CD4-positive, alpha-beta memory T cell (primary cell): ENCODE data around the gene CDK6. TPM values are rescaled to one million over a fixed set of nuclear protein-coding genes. Genes with fewer than 3 reads are reported as not detected.
A peak's percentile ranks its signal among the peaks of the same experiment; 100 is the strongest.
"Not testable (repeated sequence)": the region's sequence is repeated elsewhere in the genome, so short reads cannot be mapped to it uniquely, and the experiment has no call there.

Experiments used
- CTCF ChIA-PET: fragments of 350-600 bp; sonication (Branson Sonifier 250); formaldehyde crosslinking; loops from one replicate; lab custom pipeline; 2021; ENCODE audit warnings: inconsistent platforms; ENCODE audit not compliant: partially characterized antibody; lab: Charles Lee
- POLR2A ChIA-PET: fragments of 350-600 bp; sonication (Branson Sonifier 250); formaldehyde crosslinking; loops from one replicate; lab custom pipeline; 2021; ENCODE audit not compliant: partially characterized antibody; lab: Charles Lee
- DNase-seq, 5 donors: peaks; one replicate each; pipeline versions ENCODE4 v3.0.0 to v3.0.0-alpha.2; 2020 to 2022; ENCODE audit warnings: mixed read lengths in 1 of 5
- H3K27ac ChIP-seq: one replicate; pipeline ENCODE4 v1.7.0; 2013; ENCODE audit warnings: low read depth, low read length
- H3K27me3 ChIP-seq: 2 replicates; pipeline ENCODE4 v1.7.0; 2013; ENCODE audit warnings: mild to moderate bottlenecking, low read length, moderate library complexity; ENCODE audit not compliant: insufficient read depth
- H3K36me3 ChIP-seq: 2 replicates; pipeline ENCODE4 v1.7.0; 2013; ENCODE audit warnings: mild to moderate bottlenecking, low read length, moderate library complexity; ENCODE audit not compliant: insufficient read depth
- H3K4me1 ChIP-seq: 2 replicates; pipeline ENCODE4 v1.7.0; 2013; ENCODE audit warnings: mild to moderate bottlenecking, low read length, moderate library complexity; ENCODE audit not compliant: insufficient read depth
- H3K4me3 ChIP-seq, 2 donors: one replicate each; pipeline ENCODE4 v1.7.0; 2013; ENCODE audit warnings: low read length in 2 of 2, mild to moderate bottlenecking in 1 of 2
- H3K9me3 ChIP-seq, 2 donors: one replicate each; pipeline ENCODE4 v1.7.0; 2013; ENCODE audit warnings: low read length in 2 of 2, control low read depth in 1 of 2; ENCODE audit not compliant: control insufficient read depth in 1 of 2
- H3K27ac Mint-ChIP-seq, 7 donors: one replicate each; pipeline ENCODE4 v1.8.0; 2020 to 2021; ENCODE audit warnings: mixed read lengths in 7 of 7, mild to moderate bottlenecking in 6 of 7, inconsistent platforms in 3 of 7, moderate library complexity in 3 of 7
- H3K27me3 Mint-ChIP-seq, 2 donors: one replicate each; pipeline ENCODE4 v1.8.0; 2020 to 2021; ENCODE audit warnings: mixed read lengths in 2 of 2
- H3K36me3 Mint-ChIP-seq, 2 donors: one replicate each; pipeline ENCODE4 v1.8.0; 2020 to 2021; ENCODE audit warnings: mixed read lengths in 2 of 2, inconsistent platforms in 1 of 2, mild to moderate bottlenecking in 1 of 2
- H3K4me1 Mint-ChIP-seq, 4 donors: one replicate each; pipeline ENCODE4 v1.8.0; 2020 to 2021; ENCODE audit warnings: mixed read lengths in 4 of 4, mild to moderate bottlenecking in 1 of 4
- H3K4me3 Mint-ChIP-seq, 8 donors: one replicate each; pipeline ENCODE4 v1.8.0; 2020 to 2021; ENCODE audit warnings: mixed read lengths in 8 of 8, mild to moderate bottlenecking in 7 of 8, moderate library complexity in 6 of 8, inconsistent platforms in 3 of 8
- H3K9me3 Mint-ChIP-seq, 8 donors: one replicate each; pipeline ENCODE4 v1.8.0; 2020 to 2021; ENCODE audit warnings: mixed read lengths in 8 of 8, mild to moderate bottlenecking in 5 of 8, inconsistent platforms in 3 of 8, moderate library complexity in 1 of 8
- intact Hi-C: fragments of 100-400 bp; cut with micrococcal nuclease; formaldehyde crosslinking; loops from one replicate; pipeline ENCODE4 v1.15.1; 2023
- polyA plus RNA-seq, 2 donors: library from polyadenylated mRNA; unstranded; fragments of 300-500 nt; fragmentation: Illumina TruSeq; gene quantifications; one replicate each; pipeline ENCODE4 v1.2.3, GENCODE V29; 2021
- total RNA-seq, 2 experiments: library from RNA; stranded (reverse); gene quantifications; one replicate each; pipeline ENCODE4 v1.2.3, GENCODE V29; 2021

Gene CDK6
- total and polyA plus RNA-seq, 4 experiments from 2014 or later: 18.4 to 23.6 (median 21.1) TPM

DNA sequence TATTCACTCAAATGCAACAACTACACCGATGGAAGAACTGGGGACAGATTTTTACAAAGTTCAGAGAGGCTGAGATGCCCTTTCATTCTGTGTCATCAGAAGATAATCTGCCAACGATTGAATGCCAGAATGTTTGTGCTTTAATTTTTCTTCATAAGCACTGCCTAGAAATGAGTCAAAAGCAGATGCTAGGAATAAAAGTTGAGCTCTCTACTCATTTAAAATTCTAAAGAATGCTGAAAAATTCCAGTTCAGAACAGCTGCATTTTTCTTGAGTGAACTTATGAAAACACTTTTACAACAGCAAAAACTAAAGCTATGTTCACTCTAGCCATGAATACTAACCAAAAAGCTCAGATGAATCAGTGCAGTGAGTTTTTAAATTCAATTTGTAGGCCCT, 223.9 kb downstream of the CDK6 start:
- Mint-ChIP-seq H3K27me3 (no peaks in the 10 kb centered on the region), H3K9me3 (peaks cover 0 to 1% (median 0%) of the 10 kb centered on the region in 8 donors), H3K4me3 (no peak overlapping the region), H3K36me3 (peaks cover 31 to 44% of the 10 kb centered on the region in 2 donors), H3K4me1 (peaks cover 4 to 9% (median 6%) of the 10 kb centered on the region in 4 donors), H3K27ac (peak overlapping the region in 3 of 7 donors; percentile 38 to 60 (median 51))
- H3K36me3 ChIP-seq: peaks cover 34% of the 10 kb centered on the region
- intact Hi-C loops: no loop called here
- peaks cover 9% of the 10 kb centered on the region for H3K4me1 ChIP-seq
- no peaks in the 10 kb centered on the region for H3K9me3 ChIP-seq
- ChIA-PET CTCF (interaction anchor here (0.7 to 4.2 kb wide), 9 partner anchors 8 to 444 kb away, joined by 3 to 29 read pairs (median 4); partner anchors contain the start of gene FAM133B), POLR2A (no interaction called here)
- H3K27me3 ChIP-seq: no peaks in the 10 kb centered on the region
- no peak overlapping the region for H3K27ac ChIP-seq
- no peak for DNase-seq
- H3K4me3 ChIP-seq: no peak overlapping the region

DNA sequence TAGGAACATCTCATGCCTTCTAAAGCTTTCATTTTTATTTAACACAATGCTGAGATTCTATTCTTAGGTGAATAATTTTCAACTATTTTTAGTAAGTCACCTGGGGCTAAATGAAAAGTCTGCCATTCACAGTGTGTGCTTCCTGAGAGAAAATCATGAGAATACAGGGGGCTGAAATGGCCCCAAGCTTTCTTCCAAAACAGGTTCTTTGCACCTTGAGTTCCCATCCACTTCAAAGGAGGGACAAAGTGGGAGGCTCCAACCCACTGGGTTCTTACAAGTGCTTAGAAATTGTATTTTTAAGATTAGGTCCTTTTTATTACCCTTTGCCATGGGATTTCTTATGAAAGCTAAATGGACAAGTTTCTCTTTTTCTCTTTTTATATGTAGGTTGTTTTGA, 224.6 kb downstream of the CDK6 start:
- Mint-ChIP-seq H3K4me3 (no peak overlapping the region), H3K27me3 (no peaks in the 10 kb centered on the region), H3K27ac (peak overlapping the region in 4 of 7 donors; percentile 7 to 51 (median 38)), H3K9me3 (peaks cover 0 to 1% (median 0%) of the 10 kb centered on the region in 8 donors), H3K36me3 (peaks cover 31 to 36% of the 10 kb centered on the region in 2 donors), H3K4me1 (peaks cover 4 to 9% (median 6%) of the 10 kb centered on the region in 4 donors)
- H3K4me3 ChIP-seq: no peak overlapping the region
- no peak overlapping the region for H3K27ac ChIP-seq
- ChIA-PET CTCF (interaction anchor here (0.9 to 4.2 kb wide), 6 partner anchors 9 to 444 kb away, joined by 3 to 29 read pairs (median 4); partner anchors contain the start of gene FAM133B), POLR2A (no interaction called here)
- intact Hi-C loops: loop anchor here (2.0 kb wide), 1 partner anchor 21 kb away; the partner anchor contains the start of gene FAM133B
- H3K36me3 ChIP-seq: peaks cover 26% of the 10 kb centered on the region
- no peaks in the 10 kb centered on the region for H3K9me3 ChIP-seq
- no peak for DNase-seq
- peaks cover 9% of the 10 kb centered on the region for H3K4me1 ChIP-seq
- H3K27me3 ChIP-seq: no peaks in the 10 kb centered on the region

DNA sequence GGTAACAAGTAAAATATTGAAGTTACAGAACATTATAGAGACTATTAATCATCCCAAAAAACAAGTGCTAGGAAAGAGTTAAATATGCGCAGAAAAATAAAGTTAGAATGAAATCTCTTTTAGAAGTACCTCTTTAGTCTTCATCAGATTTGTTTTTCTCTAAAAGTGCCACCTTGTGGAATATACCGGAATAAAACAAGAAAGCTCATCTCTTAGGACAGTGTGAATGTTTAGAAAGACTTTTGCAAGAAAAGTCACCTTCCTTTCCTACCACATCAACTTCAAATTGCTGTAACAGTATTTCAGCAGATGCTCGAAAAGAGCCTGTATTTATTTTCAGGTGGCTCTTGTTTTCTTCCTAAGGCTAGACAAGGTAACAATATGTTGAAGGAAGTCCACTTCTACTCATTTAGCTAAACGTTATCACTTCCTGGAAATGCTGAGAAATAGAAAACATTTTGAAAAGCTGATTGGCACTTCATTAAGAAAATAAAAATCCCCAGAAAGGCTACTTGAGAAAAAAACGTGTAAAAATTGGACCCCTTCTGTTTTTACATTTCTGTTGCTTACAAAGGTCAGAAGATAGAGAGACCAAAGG, 226.4 kb downstream of the CDK6 start:
- H3K4me1 ChIP-seq: peaks cover 9% of the 10 kb centered on the region
- H3K36me3 ChIP-seq: peaks cover 9% of the 10 kb centered on the region
- H3K27ac ChIP-seq: no peak overlapping the region
- peaks cover 4 to 9% (median 6%) of the 10 kb centered on the region in 4 donors for H3K4me1 Mint-ChIP-seq
- no peak overlapping the region for H3K4me3 ChIP-seq
- POLR2A ChIA-PET: interaction anchor here (1.2 to 1.7 kb wide), 3 partner anchors 20 to 508 kb away, joined by 4 to 8 read pairs (median 5); partner anchors contain the start of genes FAM133B, PEX1, RBM48 and SAMD9
- H3K4me3 Mint-ChIP-seq: no peak overlapping the region
- no peaks in the 10 kb centered on the region for H3K9me3 ChIP-seq
- DNase-seq: peak in 2 of 5 donors; percentile 19 to 27
- peaks cover 0 to 1% (median 0%) of the 10 kb centered on the region in 8 donors for H3K9me3 Mint-ChIP-seq
- peak overlapping the region in 4 of 7 donors; percentile 24 to 62 (median 38) for H3K27ac Mint-ChIP-seq
- H3K27me3 ChIP-seq: no peaks in the 10 kb centered on the region
- no peaks in the 10 kb centered on the region for H3K27me3 Mint-ChIP-seq
- intact Hi-C loops: loop anchor here (1.0 to 2.0 kb wide), 2 partner anchors 19 to 82 kb away; partner anchors contain the start of genes FAM133B, PEX1 and RBM48
- H3K36me3 Mint-ChIP-seq: peaks cover 18 to 20% of the 10 kb centered on the region in 2 donors
- CTCF ChIA-PET: interaction anchor here (0.8 to 4.2 kb wide), 9 partner anchors 9 to 163 kb away, joined by 3 to 29 read pairs (median 5); partner anchors contain the start of genes FAM133B, GATAD1, PEX1 and RBM48

DNA sequence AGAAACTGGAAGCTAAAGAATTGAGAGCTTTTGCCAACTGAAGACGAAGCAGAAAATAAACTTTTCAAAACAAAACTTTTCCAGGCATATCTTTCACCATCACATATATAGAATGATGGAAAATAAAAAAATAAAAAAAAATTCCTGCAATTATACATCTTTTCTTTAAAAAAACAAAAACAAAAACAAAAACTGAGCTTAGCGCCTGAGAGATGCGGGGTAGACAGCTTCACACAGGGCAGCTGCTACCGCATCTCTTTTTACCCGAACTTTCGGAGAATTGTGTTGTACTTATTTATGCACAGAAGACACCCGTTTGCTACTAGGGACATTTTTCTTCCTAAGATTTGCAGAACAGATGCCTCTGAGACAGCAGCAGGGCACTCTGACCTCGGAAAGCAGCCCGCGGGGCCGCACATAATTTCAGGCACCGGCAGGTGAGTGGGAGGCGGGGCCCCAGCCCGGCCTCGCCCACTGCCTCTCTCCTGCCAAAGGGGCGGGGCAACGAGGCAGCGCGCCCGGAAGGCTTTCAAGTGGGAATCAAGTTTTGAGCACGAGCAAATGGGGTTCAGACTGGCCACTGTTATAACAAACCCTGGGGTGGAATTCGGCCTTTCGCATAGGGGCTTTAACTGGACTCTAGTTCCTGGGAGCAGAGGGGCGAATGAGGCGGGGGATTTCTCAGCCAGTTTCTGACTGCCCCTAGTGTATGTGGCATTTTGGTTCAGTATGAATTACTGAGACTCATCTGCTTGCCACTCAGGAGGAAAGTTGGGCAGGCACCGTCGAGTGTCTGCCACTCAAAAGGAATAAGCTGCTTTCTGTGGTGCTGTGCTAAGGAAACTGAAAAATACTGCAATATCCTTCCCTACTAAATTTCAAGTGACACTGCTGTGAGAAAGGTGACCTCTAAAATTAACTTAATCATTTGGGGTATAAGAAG, 227.7 kb downstream of the CDK6 start:
- CTCF ChIA-PET: interaction anchor here (0.5 to 1.4 kb wide), 2 partner anchors 12 to 445 kb away, joined by 3 to 5 read pairs; no protein-coding TSS in a partner anchor
- POLR2A ChIA-PET: interaction anchor here (1.7 kb wide), 1 partner anchor 18 kb away, joined by 8 read pairs; the partner anchor contains the start of gene FAM133B
- H3K4me3 ChIP-seq: no peak overlapping the region
- Mint-ChIP-seq H3K9me3 (peaks cover 0 to under 1% (median 0%) of the 10 kb centered on the region in 8 donors), H3K4me1 (peaks cover 4 to 9% (median 6%) of the 10 kb centered on the region in 4 donors), H3K27ac (peak overlapping the region in 1 of 7 donors; percentile 36), H3K36me3 (peaks cover 8% of the 10 kb centered on the region in 2 donors), H3K27me3 (no peaks in the 10 kb centered on the region), H3K4me3 (no peak overlapping the region)
- H3K27me3 ChIP-seq: no peaks in the 10 kb centered on the region
- no peaks in the 10 kb centered on the region for H3K36me3 ChIP-seq
- intact Hi-C loops: no loop called here
- DNase-seq: no peak
- no peaks in the 10 kb centered on the region for H3K9me3 ChIP-seq
- no peak overlapping the region for H3K27ac ChIP-seq
- H3K4me1 ChIP-seq: peaks cover 9% of the 10 kb centered on the region

DNA sequence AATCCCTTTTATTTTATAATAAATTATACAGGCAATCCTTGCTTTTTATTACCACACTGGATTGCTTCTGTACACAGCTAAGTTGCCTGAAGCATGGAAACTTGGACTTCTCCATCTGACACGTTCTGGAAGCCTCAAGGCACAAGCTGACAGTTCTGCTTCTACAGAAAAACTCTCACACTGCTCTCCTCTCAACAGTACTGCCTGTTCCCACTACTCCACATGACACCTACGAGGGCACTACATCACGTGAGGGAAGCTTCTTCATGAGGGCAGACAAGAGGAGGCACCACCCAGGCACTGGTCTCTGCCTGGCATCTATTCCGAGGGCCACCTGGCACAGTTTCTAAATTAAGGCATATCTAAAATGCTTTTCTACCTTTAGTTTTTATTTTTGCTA, 229.4 kb downstream of the CDK6 start:
- H3K4me3 Mint-ChIP-seq: no peak overlapping the region
- no peaks in the 10 kb centered on the region for H3K27me3 Mint-ChIP-seq
- Histone ChIP-seq H3K27me3 (no peaks in the 10 kb centered on the region), H3K4me1 (peaks cover 9% of the 10 kb centered on the region), H3K4me3 (no peak overlapping the region), H3K27ac (no peak overlapping the region), H3K9me3 (no peaks in the 10 kb centered on the region), H3K36me3 (no peaks in the 10 kb centered on the region)
- intact Hi-C loops: no loop called here
- no peaks in the 10 kb centered on the region for H3K9me3 Mint-ChIP-seq
- DNase-seq: no peak
- peaks cover 4 to 9% (median 6%) of the 10 kb centered on the region in 4 donors for H3K4me1 Mint-ChIP-seq
- H3K27ac Mint-ChIP-seq: no peak overlapping the region
- ChIA-PET POLR2A (interaction anchor here (0.6 kb wide), 1 partner anchor 10 kb away, joined by 3 read pairs; no protein-coding TSS in a partner anchor), CTCF (no interaction called here)
- no peaks in the 10 kb centered on the region for H3K36me3 Mint-ChIP-seq

DNA sequence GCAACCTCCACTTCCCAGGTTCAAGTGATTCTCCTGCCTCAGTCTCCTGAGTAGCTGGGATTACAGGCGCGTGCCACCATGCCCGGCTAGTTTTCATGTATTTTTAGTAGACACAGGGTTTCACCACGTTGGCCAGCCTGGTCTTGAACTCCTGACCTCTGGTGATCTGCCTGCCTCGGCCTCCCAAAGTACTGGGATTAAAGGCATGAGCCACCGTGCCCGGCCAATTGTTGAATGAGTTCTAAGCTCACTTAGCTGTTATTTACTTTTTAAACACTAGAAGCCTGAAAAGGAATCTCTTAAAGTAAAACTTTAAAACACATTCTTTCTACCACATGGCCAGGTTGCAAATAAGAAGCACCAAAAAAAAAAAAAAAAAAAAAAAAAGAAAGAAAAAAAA, 231.9 kb downstream of the CDK6 start:
- H3K4me1 Mint-ChIP-seq, intact Hi-C loops: not testable (repeated sequence)

More for the DNA sequence above, 231.9 kb downstream of the CDK6 start:
- DNase-seq, H3K27ac ChIP-seq, H3K4me3 Mint-ChIP-seq, H3K36me3 ChIP-seq, H3K27ac Mint-ChIP-seq, H3K9me3 ChIP-seq, H3K9me3 Mint-ChIP-seq, H3K27me3 Mint-ChIP-seq, H3K4me3 ChIP-seq, CTCF ChIA-PET, H3K4me1 ChIP-seq, POLR2A ChIA-PET, H3K36me3 Mint-ChIP-seq, H3K27me3 ChIP-seq: not testable (repeated sequence)
